ENCODE measurements around the gene GMCL2.

Gene GMCL2

GRCh38 chr5:178224403-178224802 lies 37.2 kb upstream of the GMCL2 start:
- TF ChIP-seq CTCF (IDR thresholded peaks at IDR 0.05; ENCODE audit: low read depth, low read length, missing control alignments), result no peak
- in situ Hi-C loops (cut with HindIII; ENCODE audit: low pct_ligation_motif_present, low sequenced_read_pairs), result no loop called here
- H3K4me3 ChIP-seq (ENCODE audit: low read depth, low read length), result no peak overlapping the region
- H3K27me3 ChIP-seq (replicated peaks), result no peaks in the 10 kb centered on the region
- no peak overlapping the region for H3K27ac ChIP-seq
- no peak for DNase-seq
- H3K36me3 ChIP-seq (replicated peaks), result peaks cover 31% of the 10 kb centered on the region

- in situ Hi-C loops (cut with HindIII; ENCODE audit: low pct_ligation_motif_present, low sequenced_read_pairs), result no loop called here
- H3K27me3 ChIP-seq (replicated peaks), result no peaks in the 10 kb centered on the region
- H3K4me3 ChIP-seq (ENCODE audit: low read depth, low read length), result no peak overlapping the region
- no peak overlapping the region for H3K27ac ChIP-seq
- no peak for TF ChIP-seq CTCF (IDR thresholded peaks at IDR 0.05; ENCODE audit: low read depth, low read length, missing control alignments)
- DNase-seq, result no peak
- H3K36me3 ChIP-seq (replicated peaks), result peaks cover 28% of the 10 kb centered on the region
Observed at GRCh38 chr5:178223828-178224335, 36.7 kb upstream of the GMCL2 start.

- Histone ChIP-seq H3K4me3 (ENCODE audit: low read depth, low read length) (no peak overlapping the region), H3K36me3 (replicated peaks) (peaks cover 23% of the 10 kb centered on the region), H3K27ac (no peak overlapping the region), H3K27me3 (replicated peaks) (no peaks in the 10 kb centered on the region)
- DNase-seq, result no peak
- TF ChIP-seq CTCF (IDR thresholded peaks at IDR 0.05; ENCODE audit: low read depth, low read length, missing control alignments), result peak; percentile 41
- in situ Hi-C loops (cut with HindIII; ENCODE audit: low pct_ligation_motif_present, low sequenced_read_pairs), result no loop called here
Observed at GRCh38 chr5:178223196-178223773, 36.1 kb upstream of the GMCL2 start.

- no peak overlapping the region for H3K4me3 ChIP-seq (ENCODE audit: low read depth, low read length)
- peaks cover 14% of the 10 kb centered on the region for H3K36me3 ChIP-seq (replicated peaks)
- DNase-seq, result no peak
- no peaks in the 10 kb centered on the region for H3K27me3 ChIP-seq (replicated peaks)
- no peak for TF ChIP-seq CTCF (IDR thresholded peaks at IDR 0.05; ENCODE audit: low read depth, low read length, missing control alignments)
- in situ Hi-C loops (cut with HindIII; ENCODE audit: low pct_ligation_motif_present, low sequenced_read_pairs), result no loop called here
- H3K27ac ChIP-seq, result no peak overlapping the region
Observed at GRCh38 chr5:178222292-178222691, 35.1 kb upstream of the GMCL2 start.

GRCh38 chr5:178221853-178222252 lies 34.7 kb upstream of the GMCL2 start:
- Histone ChIP-seq H3K4me3 (ENCODE audit: low read depth, low read length) (no peak overlapping the region), H3K27ac (no peak overlapping the region), H3K36me3 (replicated peaks) (peaks cover 14% of the 10 kb centered on the region), H3K27me3 (replicated peaks) (no peaks in the 10 kb centered on the region)
- TF ChIP-seq CTCF (IDR thresholded peaks at IDR 0.05; ENCODE audit: low read depth, low read length, missing control alignments), result no peak
- DNase-seq, result no peak
- in situ Hi-C loops (cut with HindIII; ENCODE audit: low pct_ligation_motif_present, low sequenced_read_pairs), result no loop called here

- Histone ChIP-seq H3K36me3 (replicated peaks) (peaks cover 19% of the 10 kb centered on the region), H3K27me3 (replicated peaks) (no peaks in the 10 kb centered on the region), H3K27ac (no peak overlapping the region), H3K4me3 (ENCODE audit: low read depth, low read length) (no peak overlapping the region)
- in situ Hi-C loops (cut with HindIII; ENCODE audit: low pct_ligation_motif_present, low sequenced_read_pairs), result no loop called here
- no peak for TF ChIP-seq CTCF (IDR thresholded peaks at IDR 0.05; ENCODE audit: low read depth, low read length, missing control alignments)
- DNase-seq, result no peak
Observed at GRCh38 chr5:178221282-178221681, 34.1 kb upstream of the GMCL2 start.

Measured in brain microvascular endothelial cell (primary cell).